Measurements from ENCODE around the gene DCDC2. TPM values are rescaled to one million over a fixed set of nuclear protein-coding genes. Genes with fewer than 3 reads are reported as not detected.
"Not testable (repeated sequence)": the region's sequence is repeated elsewhere in the genome, so short reads cannot be mapped to it uniquely, and the experiment has no call there.

DCDC2 gene
- total RNA-seq, 3 donors from 2014 or later: 0.20 TPM; not detected in 2

DNA sequence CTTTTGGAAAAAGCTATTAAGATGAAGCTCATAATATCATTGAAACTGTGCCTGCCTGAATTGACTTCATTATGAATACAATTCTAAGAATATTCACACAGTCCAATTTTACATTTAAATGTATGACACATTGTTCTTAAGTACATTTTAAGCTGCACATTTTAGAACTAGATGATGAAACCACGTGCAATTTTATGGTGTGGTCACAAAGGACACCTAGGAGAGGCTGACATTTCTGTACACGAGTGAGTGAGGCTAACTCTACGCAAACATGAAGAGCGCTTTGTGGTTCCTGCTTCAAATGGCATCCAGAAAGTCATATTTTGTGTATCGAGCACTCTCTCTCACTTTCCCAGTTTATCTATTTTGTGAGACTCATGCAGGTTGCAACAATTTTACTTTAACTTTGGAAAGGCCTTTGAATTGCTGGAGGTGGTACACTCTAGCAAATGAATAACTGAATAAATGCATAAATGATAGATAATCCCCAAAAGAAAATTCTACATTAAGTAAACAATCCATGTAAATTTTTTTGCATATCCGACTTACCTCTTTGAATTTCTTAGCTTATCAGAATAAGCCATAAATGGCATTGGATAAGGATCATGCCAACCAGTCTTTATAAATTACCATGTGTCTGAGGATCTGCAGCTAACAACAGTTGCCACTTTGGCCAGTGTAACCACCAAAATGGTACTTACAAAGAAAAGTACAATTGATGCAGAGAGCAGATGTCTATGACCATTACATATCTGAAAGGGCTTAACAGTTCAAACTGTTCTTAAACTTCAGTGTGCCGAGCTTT, 134.5 kb downstream of the DCDC2 start:
- H3K9me3 Mint-ChIP-seq: no peaks in the 10 kb centered on the region
- no peaks in the 10 kb centered on the region for H3K4me1 Mint-ChIP-seq (ENCODE audit: low read depth)
- ATAC-seq (no peak), DNase-seq (no peak)
- H3K36me3 Mint-ChIP-seq (ENCODE audit: insufficient read depth): no peaks in the 10 kb centered on the region
- H3K27me3 Mint-ChIP-seq (ENCODE audit: low read depth): peaks cover 7% of the 10 kb centered on the region
- no peak overlapping the region for H3K4me3 Mint-ChIP-seq

DNA sequence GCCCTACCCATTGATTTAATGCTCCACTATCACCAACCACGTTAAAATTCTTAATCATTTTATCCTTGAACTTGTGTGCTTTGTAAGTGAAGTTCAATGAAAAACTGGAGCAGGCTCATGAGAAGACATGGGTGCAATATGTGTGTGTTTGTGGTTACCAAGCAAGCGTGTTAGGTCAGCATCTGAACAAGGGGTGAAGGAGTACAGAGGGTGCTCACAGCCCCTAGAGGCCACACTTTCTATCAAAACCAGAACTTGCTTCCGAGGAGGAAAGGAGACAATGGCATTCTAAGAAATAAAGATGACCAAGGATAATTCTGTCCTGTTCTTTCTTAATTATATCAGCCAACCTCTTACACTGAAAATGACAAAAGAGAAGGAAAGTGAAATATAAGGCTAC, 138.2 kb downstream of the DCDC2 start:
- peaks cover 7% of the 10 kb centered on the region for H3K27me3 Mint-ChIP-seq (ENCODE audit: low read depth)
- DNase-seq: no peak
- H3K36me3 Mint-ChIP-seq (ENCODE audit: insufficient read depth): no peaks in the 10 kb centered on the region
- H3K4me1 Mint-ChIP-seq (ENCODE audit: low read depth): no peaks in the 10 kb centered on the region
- no peaks in the 10 kb centered on the region for H3K9me3 Mint-ChIP-seq
- no peak overlapping the region for H3K4me3 Mint-ChIP-seq
- no peak for ATAC-seq

DNA sequence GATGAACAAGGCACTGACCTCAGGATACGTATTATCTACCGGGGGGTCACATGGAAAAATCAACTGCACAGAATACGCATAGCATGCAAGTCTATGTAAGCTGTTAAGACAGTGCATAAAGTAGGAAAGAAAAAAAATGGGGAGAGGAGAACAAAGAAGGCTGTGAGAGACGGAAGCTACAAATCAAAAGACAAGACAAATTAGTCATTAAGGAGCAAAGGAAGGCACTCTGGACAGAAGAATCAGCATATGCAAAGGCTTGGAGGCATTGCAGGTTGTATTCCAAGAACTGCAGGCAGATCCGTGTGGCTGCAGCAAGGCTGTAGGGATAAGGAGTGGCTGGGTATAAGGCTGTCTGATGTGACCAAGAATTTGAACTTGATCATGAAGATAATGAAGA, 142.9 kb downstream of the DCDC2 start:
- no peak for DNase-seq
- ATAC-seq: no peak
- no peak overlapping the region for H3K4me3 Mint-ChIP-seq
- H3K27me3 Mint-ChIP-seq (ENCODE audit: low read depth): no peaks in the 10 kb centered on the region
- H3K4me1 Mint-ChIP-seq (ENCODE audit: low read depth): no peaks in the 10 kb centered on the region
- no peaks in the 10 kb centered on the region for H3K36me3 Mint-ChIP-seq (ENCODE audit: insufficient read depth)
- H3K9me3 Mint-ChIP-seq: no peaks in the 10 kb centered on the region

DNA sequence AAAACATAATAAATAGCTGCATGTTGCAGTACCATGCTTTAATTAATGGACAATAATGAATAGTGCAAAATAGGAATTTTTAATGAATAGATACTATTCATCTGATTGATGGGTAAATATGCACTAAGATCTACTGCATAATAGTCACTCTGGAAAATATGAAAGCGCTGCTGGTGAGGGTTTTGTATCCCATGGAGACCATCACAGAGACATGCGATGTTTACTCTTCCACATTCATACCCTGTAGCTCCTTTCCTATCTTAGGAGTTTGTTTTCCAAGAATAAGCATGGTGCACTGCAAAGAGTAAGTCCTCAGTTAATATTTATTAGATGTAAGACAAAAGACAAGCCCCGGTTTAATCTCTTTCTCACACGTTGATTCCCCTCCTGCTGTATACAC, 150.4 kb downstream of the DCDC2 start:
- H3K27me3 Mint-ChIP-seq (ENCODE audit: low read depth): peaks cover 3% of the 10 kb centered on the region
- no peaks in the 10 kb centered on the region for H3K9me3 Mint-ChIP-seq
- H3K4me3 Mint-ChIP-seq: no peak overlapping the region
- ATAC-seq (no peak), DNase-seq (no peak)
- H3K4me1 Mint-ChIP-seq (ENCODE audit: low read depth): no peaks in the 10 kb centered on the region
- no peaks in the 10 kb centered on the region for H3K36me3 Mint-ChIP-seq (ENCODE audit: insufficient read depth)

DNA sequence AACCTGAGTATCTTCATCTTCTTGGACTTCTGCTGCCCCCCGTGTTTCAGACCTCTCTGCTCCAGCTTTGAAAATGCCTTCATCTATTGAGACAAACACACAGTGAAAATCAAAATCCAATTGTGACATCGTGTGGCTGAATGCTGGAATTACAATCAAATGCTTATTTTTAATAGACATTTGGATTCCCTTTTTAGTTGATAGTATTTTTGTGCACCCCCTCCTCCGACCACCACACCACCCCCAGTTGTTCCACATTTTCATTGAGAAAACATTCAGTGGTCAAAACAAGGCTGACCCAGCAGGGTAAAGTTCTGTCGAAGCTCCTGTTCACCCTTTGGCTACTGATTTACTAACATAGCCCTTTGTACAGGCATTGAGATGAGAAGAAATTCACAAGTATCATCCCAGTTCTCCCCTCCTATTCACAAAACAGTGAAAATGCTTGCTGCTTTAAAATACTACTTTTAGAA, 152.8 kb downstream of the DCDC2 start:
- no peak overlapping the region for H3K4me3 Mint-ChIP-seq
- H3K36me3 Mint-ChIP-seq (ENCODE audit: insufficient read depth): no peaks in the 10 kb centered on the region
- no peaks in the 10 kb centered on the region for H3K9me3 Mint-ChIP-seq
- no peak for DNase-seq
- no peak for ATAC-seq
- H3K4me1 Mint-ChIP-seq (ENCODE audit: low read depth): no peaks in the 10 kb centered on the region
- peaks cover 10% of the 10 kb centered on the region for H3K27me3 Mint-ChIP-seq (ENCODE audit: low read depth)

- H3K9me3 Mint-ChIP-seq; DNase-seq; H3K36me3 Mint-ChIP-seq (ENCODE audit: insufficient read depth); H3K4me1 Mint-ChIP-seq (ENCODE audit: low read depth); ATAC-seq; H3K4me3 Mint-ChIP-seq: not testable (repeated sequence)
- peaks cover 14% of the 10 kb centered on the region for H3K27me3 Mint-ChIP-seq (ENCODE audit: low read depth)
These were observed 153.7 kb downstream of the DCDC2 start for GRCh38 chr6:24204113-24204512.

- ATAC-seq (no peak), DNase-seq (no peak)
- H3K4me1 Mint-ChIP-seq (ENCODE audit: low read depth): no peaks in the 10 kb centered on the region
- H3K27me3 Mint-ChIP-seq (ENCODE audit: low read depth): peaks cover 23% of the 10 kb centered on the region
- H3K36me3 Mint-ChIP-seq (ENCODE audit: insufficient read depth): no peaks in the 10 kb centered on the region
- no peak overlapping the region for H3K4me3 Mint-ChIP-seq
- H3K9me3 Mint-ChIP-seq: no peaks in the 10 kb centered on the region
These were observed 160.0 kb downstream of the DCDC2 start for GRCh38 chr6:24197892-24198291.

GRCh38 chr6:24195836-24196597, 161.8 kb downstream of the DCDC2 start:
- no peak for DNase-seq
- no peaks in the 10 kb centered on the region for H3K36me3 Mint-ChIP-seq (ENCODE audit: insufficient read depth)
- H3K27me3 Mint-ChIP-seq (ENCODE audit: low read depth): peaks cover 20% of the 10 kb centered on the region
- H3K4me1 Mint-ChIP-seq (ENCODE audit: low read depth): no peaks in the 10 kb centered on the region
- H3K4me3 Mint-ChIP-seq: no peak overlapping the region
- H3K9me3 Mint-ChIP-seq: no peaks in the 10 kb centered on the region
- ATAC-seq: no peak

DNA sequence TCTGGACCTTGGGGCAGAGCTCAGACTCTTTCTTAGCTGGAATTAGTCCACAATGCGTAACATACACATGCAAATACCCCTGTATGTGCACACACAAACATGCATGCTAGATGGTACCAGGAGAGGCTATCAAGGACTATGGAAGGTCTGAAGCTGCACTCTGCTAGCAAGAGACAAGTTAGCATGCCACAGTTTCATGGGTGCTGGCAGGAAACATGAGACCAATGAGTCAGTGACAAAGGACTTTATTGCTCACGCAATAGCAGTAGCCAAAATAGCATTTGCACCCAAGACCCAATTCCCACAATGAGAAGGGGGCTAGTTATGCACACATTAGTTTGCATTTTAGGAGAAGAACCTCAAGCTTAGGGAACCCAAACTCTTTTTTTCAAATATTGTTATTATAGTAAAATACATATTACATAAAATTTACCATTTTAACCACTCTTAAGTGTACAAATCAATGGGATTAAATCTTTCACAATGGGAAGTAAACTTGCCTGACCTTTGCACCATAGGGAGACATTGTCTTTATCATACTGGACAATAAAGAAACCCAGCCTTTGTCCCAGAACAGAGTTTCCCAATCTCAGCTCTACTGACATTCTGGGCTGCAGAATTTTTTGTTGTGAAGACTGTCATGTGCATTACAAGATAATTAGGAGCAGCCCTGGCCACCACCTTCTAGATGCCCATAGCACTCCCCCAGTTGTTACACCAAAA, 162.7 kb downstream of the DCDC2 start:
- DNase-seq: no peak
- H3K36me3 Mint-ChIP-seq (ENCODE audit: insufficient read depth): no peaks in the 10 kb centered on the region
- no peak for ATAC-seq
- H3K4me1 Mint-ChIP-seq (ENCODE audit: low read depth): no peaks in the 10 kb centered on the region
- H3K9me3 Mint-ChIP-seq: no peaks in the 10 kb centered on the region
- H3K27me3 Mint-ChIP-seq (ENCODE audit: low read depth): peaks cover 18% of the 10 kb centered on the region
- H3K4me3 Mint-ChIP-seq: no peak overlapping the region

DNA sequence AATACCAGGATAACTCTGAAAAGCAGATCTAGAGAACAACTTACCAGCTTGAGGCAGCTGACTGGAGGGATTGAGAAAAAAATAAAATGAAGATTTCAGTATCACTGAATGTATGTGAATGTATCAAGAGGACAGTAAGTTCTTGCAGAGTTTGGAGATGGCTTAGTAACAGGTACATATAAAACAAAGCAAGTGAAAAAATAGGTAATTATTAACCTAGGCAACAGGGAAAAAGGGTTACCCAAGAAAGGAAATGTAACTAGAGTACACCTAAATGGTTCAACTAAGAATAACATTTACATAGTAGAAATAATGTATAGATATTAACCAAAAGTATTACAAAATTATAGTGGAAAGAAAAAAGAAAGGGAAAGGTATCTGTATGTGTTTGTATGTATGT, 164.5 kb downstream of the DCDC2 start:
- Mint-ChIP-seq H3K27me3 (ENCODE audit: low read depth) (peaks cover 19% of the 10 kb centered on the region), H3K9me3 (no peaks in the 10 kb centered on the region), H3K4me1 (ENCODE audit: low read depth) (no peaks in the 10 kb centered on the region), H3K36me3 (ENCODE audit: insufficient read depth) (no peaks in the 10 kb centered on the region), H3K4me3 (no peak overlapping the region)
- ATAC-seq (no peak), DNase-seq (no peak)

- no peaks in the 10 kb centered on the region for H3K4me1 Mint-ChIP-seq (ENCODE audit: low read depth)
- no peaks in the 10 kb centered on the region for H3K36me3 Mint-ChIP-seq (ENCODE audit: insufficient read depth)
- no peak for DNase-seq
- no peak overlapping the region for H3K4me3 Mint-ChIP-seq
- no peaks in the 10 kb centered on the region for H3K9me3 Mint-ChIP-seq
- ATAC-seq: no peak
- peaks cover 15% of the 10 kb centered on the region for H3K27me3 Mint-ChIP-seq (ENCODE audit: low read depth)
These were observed 166.5 kb downstream of the DCDC2 start for GRCh38 chr6:24191346-24191745.

- DNase-seq: no peak
- Mint-ChIP-seq H3K36me3 (ENCODE audit: insufficient read depth) (no peaks in the 10 kb centered on the region), H3K4me1 (ENCODE audit: low read depth) (no peaks in the 10 kb centered on the region), H3K4me3 (no peak overlapping the region), H3K27me3 (ENCODE audit: low read depth) (peaks cover 13% of the 10 kb centered on the region), H3K9me3 (no peaks in the 10 kb centered on the region)
- ATAC-seq: no peak
These were observed 169.2 kb downstream of the DCDC2 start for GRCh38 chr6:24188578-24189080.

DNA sequence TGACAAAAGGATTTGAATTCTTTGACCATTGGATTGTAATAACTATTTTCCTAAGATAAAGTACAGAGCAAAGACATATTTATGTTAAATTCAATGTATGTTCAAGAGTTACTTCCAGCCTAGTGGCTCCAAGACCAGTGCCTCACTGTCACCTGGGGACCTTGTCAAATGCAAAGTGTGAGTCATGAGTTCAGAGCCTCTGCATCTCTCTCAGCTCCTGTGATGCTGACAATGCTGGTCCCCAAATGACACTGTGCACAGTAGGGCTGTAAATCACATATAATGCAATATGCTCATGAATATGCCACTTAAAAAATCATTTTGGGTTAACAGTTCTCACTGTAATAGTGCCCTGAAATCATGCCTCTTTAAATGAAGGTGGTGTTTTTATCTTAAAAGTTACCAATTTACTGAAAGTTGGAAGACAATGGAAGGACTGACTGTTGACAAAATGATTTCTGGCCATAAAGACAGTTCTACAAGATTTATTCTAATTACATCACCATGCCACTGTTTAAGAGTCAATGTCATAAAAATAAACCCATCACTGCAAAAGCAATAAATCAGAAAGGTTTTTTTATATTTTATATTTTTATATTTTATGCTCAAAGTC, 169.8 kb downstream of the DCDC2 start:
- Mint-ChIP-seq H3K9me3 (no peaks in the 10 kb centered on the region), H3K4me1 (ENCODE audit: low read depth) (no peaks in the 10 kb centered on the region), H3K36me3 (ENCODE audit: insufficient read depth) (no peaks in the 10 kb centered on the region), H3K27me3 (ENCODE audit: low read depth) (peaks cover 9% of the 10 kb centered on the region), H3K4me3 (no peak overlapping the region)
- DNase-seq (no peak), ATAC-seq (no peak)

- no peak overlapping the region for H3K4me3 Mint-ChIP-seq
- H3K4me1 Mint-ChIP-seq (ENCODE audit: low read depth): no peaks in the 10 kb centered on the region
- H3K9me3 Mint-ChIP-seq: no peaks in the 10 kb centered on the region
- ATAC-seq: no peak
- DNase-seq: no peak
- H3K36me3 Mint-ChIP-seq (ENCODE audit: insufficient read depth): no peaks in the 10 kb centered on the region
- peaks cover 5% of the 10 kb centered on the region for H3K27me3 Mint-ChIP-seq (ENCODE audit: low read depth)
These were observed 171.5 kb downstream of the DCDC2 start for GRCh38 chr6:24186349-24186748.
